Activated T-cell treated with anti-CD3 and anti-CD28 coated beads, Interleukin-2, amount 50 U/mL, for 72 hours (primary cell): ENCODE measurements around the gene TARBP1. TPM values are rescaled to one million over a fixed set of nuclear protein-coding genes. Genes with fewer than 3 reads are reported as not detected.

ENCODE experiments used
- ATAC-seq, 2 donors: fragments of 150-1000 bp; cut with Tn5 transposase; replicated peaks in 1 of 2; 2 replicates each; pipeline ENCODE4 v1.10.0; 2021; ENCODE audit warnings: moderate library complexity in 2 of 2, mild to moderate bottlenecking in 1 of 2
- DNase-seq, 2 donors: peaks; one replicate each; pipeline ENCODE4 v3.0.0; 2021 to 2022; ENCODE audit warnings: mixed read lengths in 1 of 2
- H3K27ac Mint-ChIP-seq: one replicate; pipeline ENCODE4 v1.8.0; 2022; ENCODE audit warnings: mild to moderate bottlenecking, moderate library complexity, mixed read lengths
- H3K27me3 Mint-ChIP-seq: one replicate; pipeline ENCODE4 v1.8.0; 2022; ENCODE audit warnings: low read depth, mixed read lengths
- H3K36me3 Mint-ChIP-seq, 2 donors: one replicate each; pipeline ENCODE4 v1.8.0; 2022; ENCODE audit warnings: mixed read lengths in 2 of 2, mild to moderate bottlenecking in 1 of 2; ENCODE audit not compliant: insufficient read depth in 2 of 2
- H3K4me1 Mint-ChIP-seq: one replicate; pipeline ENCODE4 v1.8.0; 2022; ENCODE audit warnings: low read depth, mixed read lengths
- H3K4me3 Mint-ChIP-seq, 2 donors: one replicate each; pipeline ENCODE4 v1.8.0; 2022; ENCODE audit warnings: mild to moderate bottlenecking in 2 of 2, mixed read lengths in 2 of 2, moderate library complexity in 2 of 2
- H3K9me3 Mint-ChIP-seq, 2 donors: one replicate each; pipeline ENCODE4 v1.8.0; 2022; ENCODE audit warnings: mixed read lengths in 2 of 2
- total RNA-seq, 2 donors: library from RNA; stranded (reverse); gene quantifications; one replicate each; pipeline ENCODE4 v1.2.3, GENCODE V29; 2022

The TARBP1 gene
- total RNA-seq, 2 donors from 2014 or later: 49.6 to 63.0 TPM

- peak overlapping the region; percentile 1 to 7 for H3K4me3 Mint-ChIP-seq
- H3K27me3 Mint-ChIP-seq: no peaks in the 10 kb centered on the region
- DNase-seq (no peak), ATAC-seq (no peak)
- peaks cover 2 to 6% of the 10 kb centered on the region in 2 donors for H3K36me3 Mint-ChIP-seq
- peaks cover 51% of the 10 kb centered on the region for H3K4me1 Mint-ChIP-seq
- H3K9me3 Mint-ChIP-seq: no peaks in the 10 kb centered on the region
- H3K27ac Mint-ChIP-seq: peak overlapping the region; percentile 19
Observed at GRCh38 chr1:234473118-234473517, 5.9 kb downstream of the TARBP1 start.

- H3K36me3 Mint-ChIP-seq: peaks cover 6 to 24% of the 10 kb centered on the region in 2 donors
- DNase-seq (no peak), ATAC-seq (no peak)
- no peak overlapping the region for H3K27ac Mint-ChIP-seq
- H3K9me3 Mint-ChIP-seq: no peaks in the 10 kb centered on the region
- peaks cover 19% of the 10 kb centered on the region for H3K4me1 Mint-ChIP-seq
- H3K27me3 Mint-ChIP-seq: no peaks in the 10 kb centered on the region
- H3K4me3 Mint-ChIP-seq: no peak overlapping the region
Observed at GRCh38 chr1:234469376-234469775, 9.6 kb downstream of the TARBP1 start.

- Mint-ChIP-seq H3K4me1 (peaks cover 11% of the 10 kb centered on the region), H3K9me3 (no peaks in the 10 kb centered on the region), H3K36me3 (peaks cover 6 to 25% of the 10 kb centered on the region in 2 donors), H3K27me3 (no peaks in the 10 kb centered on the region), H3K27ac (no peak overlapping the region), H3K4me3 (no peak overlapping the region)
- ATAC-seq: no peak
- DNase-seq: no peak
Observed at GRCh38 chr1:234468580-234468979, 10.4 kb downstream of the TARBP1 start.

GRCh38 chr1:234467821-234468220 is 11.2 kb downstream of the TARBP1 start:
- Mint-ChIP-seq H3K36me3 (peaks cover 6 to 29% of the 10 kb centered on the region in 2 donors), H3K27ac (no peak overlapping the region), H3K4me1 (peaks cover 3% of the 10 kb centered on the region), H3K9me3 (no peaks in the 10 kb centered on the region), H3K4me3 (no peak overlapping the region), H3K27me3 (no peaks in the 10 kb centered on the region)
- DNase-seq (no peak), ATAC-seq (no peak)

GRCh38 chr1:234466945-234467344 is 12.0 kb downstream of the TARBP1 start:
- Mint-ChIP-seq H3K4me3 (no peak overlapping the region), H3K4me1 (no peaks in the 10 kb centered on the region), H3K27ac (no peak overlapping the region), H3K27me3 (no peaks in the 10 kb centered on the region), H3K9me3 (no peaks in the 10 kb centered on the region), H3K36me3 (peaks cover 7 to 34% of the 10 kb centered on the region in 2 donors)
- DNase-seq (no peak), ATAC-seq (no peak)

- no peak for ATAC-seq
- no peak overlapping the region for H3K27ac Mint-ChIP-seq
- no peaks in the 10 kb centered on the region for H3K27me3 Mint-ChIP-seq
- H3K4me1 Mint-ChIP-seq: no peaks in the 10 kb centered on the region
- no peaks in the 10 kb centered on the region for H3K9me3 Mint-ChIP-seq
- no peak overlapping the region for H3K4me3 Mint-ChIP-seq
- H3K36me3 Mint-ChIP-seq: peaks cover 8 to 31% of the 10 kb centered on the region in 2 donors
- DNase-seq: no peak
Observed at GRCh38 chr1:234463749-234464148, 15.2 kb downstream of the TARBP1 start.

GRCh38 chr1:234460652-234461051 is 18.3 kb downstream of the TARBP1 start:
- Mint-ChIP-seq H3K9me3 (no peaks in the 10 kb centered on the region), H3K36me3 (peaks cover 8 to 23% of the 10 kb centered on the region in 2 donors)
- DNase-seq: no peak

GRCh38 chr1:234458352-234459017 is 20.5 kb downstream of the TARBP1 start:
- H3K36me3 Mint-ChIP-seq: peaks cover 5 to 22% of the 10 kb centered on the region in 2 donors
- no peak overlapping the region for H3K27ac Mint-ChIP-seq
- no peaks in the 10 kb centered on the region for H3K9me3 Mint-ChIP-seq
- H3K4me1 Mint-ChIP-seq: no peaks in the 10 kb centered on the region
- DNase-seq: no peak
- no peaks in the 10 kb centered on the region for H3K27me3 Mint-ChIP-seq
- ATAC-seq: no peak
- no peak overlapping the region for H3K4me3 Mint-ChIP-seq

More at GRCh38 chr1:234460652-234461051, 18.3 kb downstream of the TARBP1 start:
- Mint-ChIP-seq H3K4me1 (no peaks in the 10 kb centered on the region), H3K27me3 (no peaks in the 10 kb centered on the region), H3K4me3 (no peak overlapping the region), H3K27ac (no peak overlapping the region)
- no peak for ATAC-seq

- H3K27me3 Mint-ChIP-seq: no peaks in the 10 kb centered on the region
- no peak overlapping the region for H3K4me3 Mint-ChIP-seq
- ATAC-seq (no peak), DNase-seq (no peak)
- H3K4me1 Mint-ChIP-seq: no peaks in the 10 kb centered on the region
- no peaks in the 10 kb centered on the region for H3K9me3 Mint-ChIP-seq
- H3K27ac Mint-ChIP-seq: no peak overlapping the region
- H3K36me3 Mint-ChIP-seq: peaks cover 3 to 16% of the 10 kb centered on the region in 2 donors
Observed at GRCh38 chr1:234454926-234455325, 24.1 kb downstream of the TARBP1 start.

GRCh38 chr1:234452406-234452965 is 26.5 kb downstream of the TARBP1 start:
- no peak overlapping the region for H3K4me3 Mint-ChIP-seq
- ATAC-seq (no peak), DNase-seq (no peak)
- H3K36me3 Mint-ChIP-seq: peaks cover 3 to 27% of the 10 kb centered on the region in 2 donors
- H3K27ac Mint-ChIP-seq: peak overlapping the region; percentile 23
- no peaks in the 10 kb centered on the region for H3K27me3 Mint-ChIP-seq
- no peaks in the 10 kb centered on the region for H3K4me1 Mint-ChIP-seq
- no peaks in the 10 kb centered on the region for H3K9me3 Mint-ChIP-seq

- Mint-ChIP-seq H3K9me3 (peaks cover 0 to 1% of the 10 kb centered on the region in 2 donors), H3K27me3 (no peaks in the 10 kb centered on the region), H3K4me3 (no peak overlapping the region), H3K27ac (no peak overlapping the region), H3K36me3 (peaks cover 11 to 44% of the 10 kb centered on the region in 2 donors), H3K4me1 (no peaks in the 10 kb centered on the region)
- ATAC-seq: no peak
- no peak for DNase-seq
Observed at GRCh38 chr1:234440348-234440747, 38.6 kb downstream of the TARBP1 start.

- Mint-ChIP-seq H3K4me3 (no peak overlapping the region), H3K27ac (no peak overlapping the region), H3K9me3 (peaks cover 0 to 1% of the 10 kb centered on the region in 2 donors), H3K4me1 (peaks cover 11% of the 10 kb centered on the region), H3K36me3 (peaks cover 15 to 43% of the 10 kb centered on the region in 2 donors), H3K27me3 (no peaks in the 10 kb centered on the region)
- DNase-seq: no peak
- ATAC-seq: no peak
Observed at GRCh38 chr1:234438579-234438978, 40.4 kb downstream of the TARBP1 start.

GRCh38 chr1:234437423-234438171 is 41.4 kb downstream of the TARBP1 start:
- Mint-ChIP-seq H3K27ac (no peak overlapping the region), H3K4me1 (peaks cover 13% of the 10 kb centered on the region), H3K9me3 (peaks cover 0 to 1% of the 10 kb centered on the region in 2 donors)

More at GRCh38 chr1:234437423-234438171, 41.4 kb downstream of the TARBP1 start:
- H3K4me3 Mint-ChIP-seq: no peak overlapping the region
- DNase-seq: no peak
- ATAC-seq: no peak
- peaks cover 15 to 41% of the 10 kb centered on the region in 2 donors for H3K36me3 Mint-ChIP-seq
- no peaks in the 10 kb centered on the region for H3K27me3 Mint-ChIP-seq
